Erythroblast (primary cell): ENCODE data around the gene RAP2A.

Experiments
- GATA1 ChIP-seq: IDR thresholded peaks from 2 replicates; pipeline ENCODE4 v1.6.1; 2011; ENCODE audit warnings: low read depth, mild to moderate bottlenecking, control low read depth, low read length, moderate library complexity
- POLR2A ChIP-seq: IDR thresholded peaks from 2 replicates; pipeline ENCODE4 v1.6.1; 2011; ENCODE audit warnings: mild to moderate bottlenecking, low read length

GRCh38 chr13:97417698-97418097 is 16.3 kb upstream of the RAP2A start:
- TF ChIP-seq POLR2A (no peak), GATA1 (no peak)
